AG09319 (cell line): ENCODE measurements around the gene ABCC4.

ENCODE experiments used
- DNase-seq: peaks from one replicate; pipeline ENCODE4 v3.0.0-alpha.2; 2010; ENCODE audit warnings: low read depth; ENCODE audit errors: extremely low read depth
- TF ChIP-seq, protein P1 (sequence below): IDR thresholded peaks from 2 replicates; pipeline ENCODE4 v1.5.1; 2011; ENCODE audit warnings: low read depth, mild to moderate bottlenecking, inconsistent platforms, low read length, moderate library complexity

Gene ABCC4

GRCh38 chr13:95255072-95255732 lies 46.0 kb downstream of the ABCC4 start:
- no peak for DNase-seq

DNA sequence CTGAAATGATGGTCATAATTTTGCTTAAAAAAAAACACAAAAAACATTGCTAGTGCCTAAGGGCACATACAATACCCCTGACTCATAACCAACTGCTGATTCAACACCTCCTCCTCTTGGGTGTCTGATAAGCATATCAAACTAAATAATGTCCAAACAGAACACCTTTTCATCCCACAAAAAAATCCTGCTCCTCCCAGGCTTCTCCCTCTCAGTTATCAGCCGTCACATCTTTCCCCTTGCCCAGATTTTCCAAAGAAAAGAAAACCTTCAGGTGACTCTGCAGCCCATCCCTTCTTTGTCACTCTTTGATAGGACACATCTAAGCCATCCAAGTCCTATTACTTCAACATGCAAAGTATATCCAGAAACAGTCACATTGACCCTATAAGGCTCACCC lies 46.9 kb downstream of the ABCC4 start:
- TF ChIP-seq, protein P1, sequence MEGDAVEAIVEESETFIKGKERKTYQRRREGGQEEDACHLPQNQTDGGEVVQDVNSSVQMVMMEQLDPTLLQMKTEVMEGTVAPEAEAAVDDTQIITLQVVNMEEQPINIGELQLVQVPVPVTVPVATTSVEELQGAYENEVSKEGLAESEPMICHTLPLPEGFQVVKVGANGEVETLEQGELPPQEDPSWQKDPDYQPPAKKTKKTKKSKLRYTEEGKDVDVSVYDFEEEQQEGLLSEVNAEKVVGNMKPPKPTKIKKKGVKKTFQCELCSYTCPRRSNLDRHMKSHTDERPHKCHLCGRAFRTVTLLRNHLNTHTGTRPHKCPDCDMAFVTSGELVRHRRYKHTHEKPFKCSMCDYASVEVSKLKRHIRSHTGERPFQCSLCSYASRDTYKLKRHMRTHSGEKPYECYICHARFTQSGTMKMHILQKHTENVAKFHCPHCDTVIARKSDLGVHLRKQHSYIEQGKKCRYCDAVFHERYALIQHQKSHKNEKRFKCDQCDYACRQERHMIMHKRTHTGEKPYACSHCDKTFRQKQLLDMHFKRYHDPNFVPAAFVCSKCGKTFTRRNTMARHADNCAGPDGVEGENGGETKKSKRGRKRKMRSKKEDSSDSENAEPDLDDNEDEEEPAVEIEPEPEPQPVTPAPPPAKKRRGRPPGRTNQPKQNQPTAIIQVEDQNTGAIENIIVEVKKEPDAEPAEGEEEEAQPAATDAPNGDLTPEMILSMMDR: no peak
- DNase-seq: no peak

More at GRCh38 chr13:95255072-95255732, 46.0 kb downstream of the ABCC4 start:
- TF ChIP-seq, protein P1: no peak

GRCh38 chr13:95253033-95253432 lies 48.2 kb downstream of the ABCC4 start:
- TF ChIP-seq, protein P1: no peak
- no peak for DNase-seq

DNA sequence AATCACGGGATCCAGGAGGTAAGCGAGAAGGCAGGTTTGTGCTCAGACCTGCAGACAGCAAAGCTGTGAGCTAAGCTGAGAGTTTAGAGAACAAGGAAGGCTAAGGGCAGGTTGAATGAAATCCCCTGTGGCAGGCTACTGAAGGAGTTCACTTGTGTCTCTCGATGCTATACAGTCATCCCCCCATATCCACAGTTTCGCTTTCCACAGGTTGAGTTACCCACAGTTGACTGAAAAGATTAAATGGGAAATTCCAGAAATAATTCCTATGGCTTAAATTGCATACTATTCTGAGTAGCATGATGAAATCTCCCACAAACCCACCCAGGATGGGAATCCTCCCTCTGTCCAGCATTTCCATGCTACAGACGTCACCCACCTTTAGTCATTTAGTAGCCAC lies 49.6 kb downstream of the ABCC4 start:
- no peak for DNase-seq
- TF ChIP-seq, protein P1: no peak

GRCh38 chr13:95250961-95251360 lies 50.3 kb downstream of the ABCC4 start:
- DNase-seq: no peak
- TF ChIP-seq, protein P1: no peak

GRCh38 chr13:95248953-95249352 lies 52.3 kb downstream of the ABCC4 start:
- no peak for DNase-seq
- TF ChIP-seq, protein P1: no peak

DNA sequence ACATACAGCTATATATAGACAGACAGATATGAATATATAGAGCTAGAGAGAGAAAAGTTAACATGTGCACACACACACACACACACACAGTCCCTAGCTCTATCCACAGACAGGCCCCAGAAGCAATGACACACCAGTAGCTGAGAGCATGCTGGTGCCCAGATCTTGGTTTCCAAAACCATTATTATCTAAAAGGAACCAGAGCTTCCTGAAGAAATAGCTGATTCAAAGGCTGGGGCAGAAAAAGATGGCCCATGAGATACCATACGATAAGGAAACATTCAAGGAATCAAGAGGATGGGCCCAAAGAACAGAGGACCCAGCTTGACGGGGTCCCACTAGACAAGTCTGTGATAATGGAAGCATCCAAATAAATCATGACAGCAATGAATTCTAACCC lies 53.4 kb downstream of the ABCC4 start:
- TF ChIP-seq, protein P1: no peak
- no peak for DNase-seq
